Measurements from ENCODE around the gene SIGLEC5.

Gene SIGLEC5

GRCh38 chr19:51644636-51645271 is 14.6 kb upstream of the SIGLEC5 start:
- TF ChIP-seq YY1 (IDR thresholded peaks at IDR 0.05; ENCODE audit: insufficient read depth, insufficient read length) = no peak
- TF ChIP-seq ZNF274 (IDR thresholded peaks at IDR 0.05; ENCODE audit: low read depth, low read length) = no peak
- no peak for TF ChIP-seq SUZ12 (IDR thresholded peaks at IDR 0.05; ENCODE audit: extremely low read depth, insufficient read depth, insufficient read length)
- Histone ChIP-seq H3K27me3 (ENCODE audit: insufficient read depth, insufficient read length) (no peaks in the 10 kb centered on the region), H3K36me3 (ENCODE audit: insufficient read depth, insufficient read length, low read length) (no peaks in the 10 kb centered on the region), H3K4me1 (ENCODE audit: insufficient read depth, insufficient read length) (no peaks in the 10 kb centered on the region), H3K9ac (ENCODE audit: insufficient read length, low read depth) (no peak overlapping the region), H3K9me3 (ENCODE audit: insufficient read depth, low read length) (no peaks in the 10 kb centered on the region), H3K4me3 (ENCODE audit: insufficient read length, low read depth) (no peak overlapping the region)
- DNase-seq (ENCODE audit: low read depth, low spot score) = no peak

DNA sequence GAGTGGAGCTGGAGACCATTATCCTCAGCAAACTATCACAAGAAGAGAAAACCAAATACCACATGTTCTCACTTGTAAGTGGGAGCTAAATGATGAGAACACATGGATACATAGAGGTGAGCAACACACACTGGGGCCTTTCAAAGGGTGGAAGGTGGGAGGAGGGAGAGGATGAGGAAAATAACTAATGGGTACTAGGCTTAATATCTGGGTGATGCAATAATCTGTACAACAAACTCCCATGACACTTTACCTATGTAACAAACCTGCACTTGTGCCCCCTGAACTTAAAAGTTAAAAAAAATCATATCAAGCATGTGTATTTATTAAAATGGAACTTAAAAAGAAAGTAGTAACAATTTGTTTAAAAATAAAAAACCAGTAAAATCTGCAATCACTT is 11.4 kb upstream of the SIGLEC5 start:
- H3K4me3 ChIP-seq (ENCODE audit: insufficient read length, low read depth) = no peak overlapping the region
- H3K36me3 ChIP-seq (ENCODE audit: insufficient read depth, insufficient read length, low read length) = no peaks in the 10 kb centered on the region
- DNase-seq (ENCODE audit: low read depth, low spot score) = no peak
- peaks cover 10% of the 10 kb centered on the region for H3K9me3 ChIP-seq (ENCODE audit: insufficient read depth, low read length)
- H3K27me3 ChIP-seq (ENCODE audit: insufficient read depth, insufficient read length) = no peaks in the 10 kb centered on the region
- TF ChIP-seq YY1 (IDR thresholded peaks at IDR 0.05; ENCODE audit: insufficient read depth, insufficient read length) = no peak
- no peak for TF ChIP-seq SUZ12 (IDR thresholded peaks at IDR 0.05; ENCODE audit: extremely low read depth, insufficient read depth, insufficient read length)
- TF ChIP-seq ZNF274 (IDR thresholded peaks at IDR 0.05; ENCODE audit: low read depth, low read length) = no peak
- no peak overlapping the region for H3K9ac ChIP-seq (ENCODE audit: insufficient read length, low read depth)
- H3K4me1 ChIP-seq (ENCODE audit: insufficient read depth, insufficient read length) = no peaks in the 10 kb centered on the region

- H3K27me3 ChIP-seq (ENCODE audit: insufficient read depth, insufficient read length) = no peaks in the 10 kb centered on the region
- H3K4me3 ChIP-seq (ENCODE audit: insufficient read length, low read depth) = no peak overlapping the region
- H3K4me1 ChIP-seq (ENCODE audit: insufficient read depth, insufficient read length) = no peaks in the 10 kb centered on the region
- H3K9me3 ChIP-seq (ENCODE audit: insufficient read depth, low read length) = peaks cover 16% of the 10 kb centered on the region
- DNase-seq (ENCODE audit: low read depth, low spot score) = no peak
- H3K9ac ChIP-seq (ENCODE audit: insufficient read length, low read depth) = no peak overlapping the region
- TF ChIP-seq ZNF274 (IDR thresholded peaks at IDR 0.05; ENCODE audit: low read depth, low read length) (no peak), SUZ12 (IDR thresholded peaks at IDR 0.05; ENCODE audit: extremely low read depth, insufficient read depth, insufficient read length) (no peak), YY1 (IDR thresholded peaks at IDR 0.05; ENCODE audit: insufficient read depth, insufficient read length) (no peak)
- H3K36me3 ChIP-seq (ENCODE audit: insufficient read depth, insufficient read length, low read length) = no peaks in the 10 kb centered on the region
Observed at GRCh38 chr19:51640386-51640785, 10.2 kb upstream of the SIGLEC5 start.

DNA sequence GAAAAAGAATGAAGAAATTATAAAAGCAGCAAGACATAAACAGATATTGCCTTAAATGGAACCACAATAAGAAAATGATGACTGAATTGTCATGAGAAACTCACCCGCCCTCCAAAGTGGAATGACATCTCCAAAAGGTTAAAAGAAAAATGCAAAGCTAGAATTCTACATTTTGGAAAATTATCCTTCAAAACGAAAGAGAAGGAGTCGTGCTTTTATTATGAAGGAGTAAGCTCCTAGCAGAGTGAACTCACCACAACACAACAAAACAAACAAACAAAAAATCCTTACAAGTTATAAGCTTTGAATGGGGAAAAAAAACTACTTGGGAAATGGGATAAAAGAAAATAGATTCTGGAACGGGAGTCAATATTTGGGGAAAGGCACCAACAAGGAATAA is 9.7 kb upstream of the SIGLEC5 start:
- Histone ChIP-seq H3K4me1 (ENCODE audit: insufficient read depth, insufficient read length) (no peaks in the 10 kb centered on the region), H3K9me3 (ENCODE audit: insufficient read depth, low read length) (peaks cover 16% of the 10 kb centered on the region), H3K27me3 (ENCODE audit: insufficient read depth, insufficient read length) (no peaks in the 10 kb centered on the region), H3K36me3 (ENCODE audit: insufficient read depth, insufficient read length, low read length) (no peaks in the 10 kb centered on the region), H3K9ac (ENCODE audit: insufficient read length, low read depth) (no peak overlapping the region), H3K4me3 (ENCODE audit: insufficient read length, low read depth) (no peak overlapping the region)
- no peak for DNase-seq (ENCODE audit: low read depth, low spot score)
- TF ChIP-seq ZNF274 (IDR thresholded peaks at IDR 0.05; ENCODE audit: low read depth, low read length) = no peak
- no peak for TF ChIP-seq YY1 (IDR thresholded peaks at IDR 0.05; ENCODE audit: insufficient read depth, insufficient read length)
- no peak for TF ChIP-seq SUZ12 (IDR thresholded peaks at IDR 0.05; ENCODE audit: extremely low read depth, insufficient read depth, insufficient read length)

DNA sequence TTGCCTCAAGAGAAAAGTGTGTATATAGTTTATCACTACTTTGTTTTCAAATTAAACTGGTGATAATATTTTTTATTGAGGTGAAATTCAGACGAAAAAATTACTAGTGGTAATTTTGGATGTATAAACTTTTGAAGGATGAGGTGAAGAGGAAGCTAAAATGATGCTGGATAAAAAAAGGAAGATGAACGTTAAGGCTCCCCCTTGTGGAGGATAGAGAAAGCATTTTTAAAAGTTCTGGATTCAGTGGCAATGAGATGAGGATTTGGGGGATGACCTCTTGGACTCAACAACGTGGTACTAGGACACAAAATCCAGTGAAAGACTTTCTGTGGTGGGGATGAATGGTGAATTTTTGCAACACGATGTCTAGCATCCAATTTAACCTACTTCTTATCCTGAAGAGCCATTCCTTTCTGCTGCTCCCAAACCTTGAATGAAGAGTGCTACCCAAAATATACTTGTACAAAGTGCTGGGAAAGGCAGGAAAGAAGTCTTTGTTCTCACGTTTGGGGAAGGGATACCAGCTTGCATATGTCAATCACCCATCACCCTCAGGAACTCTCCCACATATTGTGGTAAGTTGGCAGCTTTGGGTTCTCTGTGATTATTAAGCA is 7.3 kb upstream of the SIGLEC5 start:
- no peaks in the 10 kb centered on the region for H3K4me1 ChIP-seq (ENCODE audit: insufficient read depth, insufficient read length)
- peaks cover 16% of the 10 kb centered on the region for H3K9me3 ChIP-seq (ENCODE audit: insufficient read depth, low read length)
- no peaks in the 10 kb centered on the region for H3K27me3 ChIP-seq (ENCODE audit: insufficient read depth, insufficient read length)
- TF ChIP-seq ZNF274 (IDR thresholded peaks at IDR 0.05; ENCODE audit: low read depth, low read length) (no peak), YY1 (IDR thresholded peaks at IDR 0.05; ENCODE audit: insufficient read depth, insufficient read length) (no peak), SUZ12 (IDR thresholded peaks at IDR 0.05; ENCODE audit: extremely low read depth, insufficient read depth, insufficient read length) (no peak)
- H3K9ac ChIP-seq (ENCODE audit: insufficient read length, low read depth) = no peak overlapping the region
- no peaks in the 10 kb centered on the region for H3K36me3 ChIP-seq (ENCODE audit: insufficient read depth, insufficient read length, low read length)
- no peak overlapping the region for H3K4me3 ChIP-seq (ENCODE audit: insufficient read length, low read depth)
- DNase-seq (ENCODE audit: low read depth, low spot score) = no peak

DNA sequence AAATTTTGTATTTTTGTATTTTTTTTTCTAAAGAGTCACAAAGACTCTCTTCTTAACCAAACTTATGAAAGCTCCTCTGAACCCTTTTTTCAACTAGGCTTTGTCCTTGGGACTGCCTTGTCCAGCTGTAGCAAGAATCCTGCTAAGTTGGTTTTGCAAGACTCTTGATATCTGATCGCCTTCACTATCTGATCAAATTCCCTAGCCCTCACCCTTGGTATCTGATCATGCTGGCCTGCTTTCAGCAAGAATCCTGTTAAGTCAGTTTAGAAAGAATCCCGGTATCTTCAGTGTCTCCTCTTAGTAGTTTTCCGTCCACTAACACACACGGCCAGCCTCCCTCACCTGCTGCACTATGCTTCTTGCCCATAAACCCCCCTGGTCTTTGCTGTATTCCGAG is 1.9 kb upstream of the SIGLEC5 start:
- no peak for TF ChIP-seq ZNF274 (IDR thresholded peaks at IDR 0.05; ENCODE audit: low read depth, low read length)
- H3K36me3 ChIP-seq (ENCODE audit: insufficient read depth, insufficient read length, low read length) = no peaks in the 10 kb centered on the region
- no peak overlapping the region for H3K4me3 ChIP-seq (ENCODE audit: insufficient read length, low read depth)
- H3K4me1 ChIP-seq (ENCODE audit: insufficient read depth, insufficient read length) = no peaks in the 10 kb centered on the region
- H3K9me3 ChIP-seq (ENCODE audit: insufficient read depth, low read length) = peaks cover 11% of the 10 kb centered on the region
- H3K9ac ChIP-seq (ENCODE audit: insufficient read length, low read depth) = no peak overlapping the region
- no peak for DNase-seq (ENCODE audit: low read depth, low spot score)
- no peaks in the 10 kb centered on the region for H3K27me3 ChIP-seq (ENCODE audit: insufficient read depth, insufficient read length)

DNA sequence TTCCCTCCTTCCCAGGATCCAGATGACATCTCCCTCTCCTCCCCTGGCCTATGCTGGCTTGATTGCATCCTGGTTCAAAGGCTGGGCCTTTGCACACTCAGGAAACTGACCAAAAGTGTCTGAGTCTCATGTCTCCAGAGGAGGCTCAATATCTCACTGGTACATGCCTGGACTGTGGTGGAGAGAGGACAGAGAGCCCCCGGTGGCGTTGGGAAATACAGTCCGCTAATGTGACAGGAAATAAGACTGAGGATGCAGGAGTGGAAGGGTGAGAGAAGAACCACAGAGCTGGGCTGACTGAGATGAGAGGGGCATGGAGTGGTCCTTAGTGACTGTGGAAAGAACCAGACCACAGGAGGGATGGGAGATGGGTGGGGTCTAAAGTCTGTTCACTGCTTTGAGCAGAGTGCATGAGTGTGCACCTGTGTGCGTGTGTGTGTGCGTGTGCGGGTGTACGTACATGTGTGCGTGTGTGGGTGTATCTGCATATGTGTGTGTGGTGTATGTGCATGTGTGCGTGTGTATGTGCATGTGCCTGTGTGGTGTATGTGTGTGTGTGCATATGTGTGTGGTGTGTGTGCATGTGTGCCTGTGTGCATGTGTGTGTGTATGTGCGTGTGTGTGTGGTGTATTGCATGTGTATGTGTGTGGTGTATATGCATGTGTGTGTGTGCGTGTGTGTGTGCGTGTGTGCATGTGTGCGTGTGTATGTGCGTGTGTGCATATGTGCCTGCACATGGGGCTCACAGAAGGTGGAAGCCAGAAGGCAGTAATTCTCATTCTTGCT is 1.9 kb downstream of the SIGLEC5 start:
- Histone ChIP-seq H3K9me3 (ENCODE audit: insufficient read depth, low read length) (no peaks in the 10 kb centered on the region), H3K36me3 (ENCODE audit: insufficient read depth, insufficient read length, low read length) (no peaks in the 10 kb centered on the region), H3K9ac (ENCODE audit: insufficient read length, low read depth) (no peak overlapping the region), H3K4me1 (ENCODE audit: insufficient read depth, insufficient read length) (no peaks in the 10 kb centered on the region), H3K4me3 (ENCODE audit: insufficient read length, low read depth) (no peak overlapping the region), H3K27me3 (ENCODE audit: insufficient read depth, insufficient read length) (no peaks in the 10 kb centered on the region)
- DNase-seq (ENCODE audit: low read depth, low spot score) = no peak
- no peak for TF ChIP-seq ZNF274 (IDR thresholded peaks at IDR 0.05; ENCODE audit: low read depth, low read length)
- TF ChIP-seq YY1 (IDR thresholded peaks at IDR 0.05; ENCODE audit: insufficient read depth, insufficient read length) = no peak
- no peak for TF ChIP-seq SUZ12 (IDR thresholded peaks at IDR 0.05; ENCODE audit: extremely low read depth, insufficient read depth, insufficient read length)
